Caco-2 (cell line): ENCODE data around the gene TEF. TPM values are rescaled to one million over a fixed set of nuclear protein-coding genes. Genes with fewer than 3 reads are reported as not detected.
"Not testable (repeated sequence)": the region's sequence is repeated elsewhere in the genome, so short reads cannot be mapped to it uniquely, and the experiment has no call there.

Experiments used
- BruUV-seq: library from RNA; stranded (reverse); fragments of 400-500 nt; replicated peaks from 2 replicates; lab custom pipeline; 2021; lab: Mats Ljungman, UMichigan
- CTCF ChIA-PET: fragments of 300-600 bp; sonication (Branson Sonifier 250); formaldehyde crosslinking; loops from one replicate; lab custom pipeline; 2022; ENCODE audit warnings: antibody characterized with exemption; lab: Charles Lee
- POLR2A ChIA-PET: fragments of 300-600 bp; sonication (Branson Sonifier 250); formaldehyde crosslinking; loops from one replicate; lab custom pipeline; 2022; ENCODE audit warnings: antibody characterized with exemption; lab: Charles Lee
- DNase-seq, 2 experiments: peaks; one replicate each; pipeline versions ENCODE4 v3.0.0 to v3.0.0-alpha.2; 2020 to 2022
- H3K27me3 ChIP-seq: replicated peaks from 2 replicates; pipeline ENCODE4 v1.6.0; 2011; ENCODE audit warnings: low read length; ENCODE audit not compliant: control insufficient read depth, insufficient read depth
- H3K36me3 ChIP-seq: 2 replicates; pipeline ENCODE4 v1.5.1; 2011; ENCODE audit warnings: low read length; ENCODE audit not compliant: control insufficient read depth, insufficient read depth
- H3K4me1 ChIP-seq: fragments of 250-450 bp; sonication (Bioruptor Pico); 2 replicates; pipeline ENCODE4 v1.5.1; 2020; ENCODE audit warnings: mild to moderate bottlenecking
- H3K4me3 ChIP-seq: 2 replicates; pipeline ENCODE4 v1.5.1; 2011; ENCODE audit warnings: low read depth, mild to moderate bottlenecking, control low read depth, low read length
- H3K9me3 ChIP-seq: fragments of 250-450 bp; sonication (Bioruptor Pico); 2 replicates; pipeline ENCODE4 v1.5.1; 2020; ENCODE audit warnings: mild to moderate bottlenecking, moderate library complexity
- H3K27ac Mint-ChIP-seq: one replicate; pipeline ENCODE4 v1.8.0; 2022; ENCODE audit warnings: mixed read lengths; ENCODE audit not compliant: unreplicated experiment
- H3K27me3 Mint-ChIP-seq: one replicate; pipeline ENCODE4 v1.8.0; 2022; ENCODE audit warnings: mixed read lengths; ENCODE audit not compliant: insufficient read depth, unreplicated experiment
- H3K36me3 Mint-ChIP-seq: one replicate; pipeline ENCODE4 v1.8.0; 2022; ENCODE audit warnings: mild to moderate bottlenecking, mixed read lengths; ENCODE audit not compliant: insufficient read depth, unreplicated experiment
- H3K4me1 Mint-ChIP-seq: one replicate; pipeline ENCODE4 v1.8.0; 2022; ENCODE audit warnings: low read depth, mixed read lengths; ENCODE audit not compliant: unreplicated experiment
- H3K4me3 Mint-ChIP-seq: one replicate; pipeline ENCODE4 v1.8.0; 2022; ENCODE audit warnings: mild to moderate bottlenecking, moderate library complexity, mixed read lengths; ENCODE audit not compliant: unreplicated experiment
- H3K9me3 Mint-ChIP-seq: one replicate; pipeline ENCODE4 v1.8.0; 2022; ENCODE audit warnings: mixed read lengths; ENCODE audit not compliant: unreplicated experiment
- CTCF ChIP-seq, 2 experiments: fragments of 200-600 bp in 1 of 2; IDR thresholded peaks; 1 replicate in 1 of 2; 2 replicates in 1 of 2; pipeline versions ENCODE4 v1.5.1 to v1.8.0; 2011 to 2022; ENCODE audit warnings: antibody characterized with exemption in 1 of 2, control low read depth in 1 of 2, inconsistent platforms in 1 of 2, low read depth in 1 of 2, low read length in 1 of 2, mild to moderate bottlenecking in 1 of 2, moderate library complexity in 1 of 2; ENCODE audit not compliant: insufficient read depth in 1 of 2, severe bottlenecking in 1 of 2, unreplicated experiment in 1 of 2
- intact Hi-C: fragments of 100-400 bp; cut with micrococcal nuclease; formaldehyde crosslinking; loops from one replicate; pipeline ENCODE4 v1.10.0; 2022; ENCODE audit not compliant: unreplicated experiment
- total RNA-seq: library from RNA; stranded (reverse); gene quantifications from 2 replicates; pipeline ENCODE4 v1.2.3, GENCODE V29; 2022

The TEF gene
- total RNA-seq, 1 experiment from 2014 or later, result 13.8 TPM

- intact Hi-C loops, result no loop called here
- Mint-ChIP-seq H3K27ac (no peak overlapping the region), H3K4me3 (no peak overlapping the region), H3K9me3 (no peaks in the 10 kb centered on the region), H3K27me3 (no peaks in the 10 kb centered on the region), H3K4me1 (no peaks in the 10 kb centered on the region), H3K36me3 (peaks cover 44% of the 10 kb centered on the region)
- no TSS peak for BruUV-seq
- H3K9me3 ChIP-seq, result no peaks in the 10 kb centered on the region
- H3K4me3 ChIP-seq, result no peak overlapping the region
- no peaks in the 10 kb centered on the region for H3K4me1 ChIP-seq
- DNase-seq, result no peak
- H3K27me3 ChIP-seq, result no peaks in the 10 kb centered on the region
- H3K36me3 ChIP-seq, result no peaks in the 10 kb centered on the region; the same call in 1 of the 2 replicates
- TF ChIP-seq CTCF (IDR thresholded peaks at IDR 0.05; ENCODE audit: insufficient read depth in 1 of 2, low read depth in 1 of 2, low read length in 1 of 2, severe bottlenecking in 1 of 2, unreplicated experiment in 1 of 2), result no peak
- ChIA-PET POLR2A (no interaction called here), CTCF (interaction anchor here (0.7 kb wide), 1 partner anchor 355 kb away, joined by 4 read pairs; no protein-coding TSS in a partner anchor)
Observed at GRCh38 chr22:41429951-41430332, 48.2 kb downstream of the TEF start.

GRCh38 chr22:41431656-41432055, 49.9 kb downstream of the TEF start:
- DNase-seq, result no peak
- Mint-ChIP-seq H3K27me3 (no peaks in the 10 kb centered on the region), H3K4me1 (no peaks in the 10 kb centered on the region), H3K36me3 (peaks cover 58% of the 10 kb centered on the region), H3K9me3 (no peaks in the 10 kb centered on the region), H3K4me3 (no peak overlapping the region), H3K27ac (no peak overlapping the region)
- intact Hi-C loops, result no loop called here
- ChIA-PET POLR2A (no interaction called here), CTCF (interaction anchor here (0.7 kb wide), 1 partner anchor 101 kb away, joined by 5 read pairs; no protein-coding TSS in a partner anchor)
- H3K9me3 ChIP-seq, result no peaks in the 10 kb centered on the region
- H3K4me1 ChIP-seq, result no peaks in the 10 kb centered on the region
- peaks cover 3% of the 10 kb centered on the region for H3K36me3 ChIP-seq
- H3K4me3 ChIP-seq, result no peak overlapping the region
- TF ChIP-seq CTCF (IDR thresholded peaks at IDR 0.05; ENCODE audit: insufficient read depth in 1 of 2, low read depth in 1 of 2, low read length in 1 of 2, severe bottlenecking in 1 of 2, unreplicated experiment in 1 of 2), result no peak
- BruUV-seq, result no TSS peak
- no peaks in the 10 kb centered on the region for H3K27me3 ChIP-seq

GRCh38 chr22:41433480-41433879, 51.7 kb downstream of the TEF start:
- POLR2A ChIA-PET, result interaction anchor here (0.6 kb wide), 1 partner anchor 52 kb away, joined by 6 read pairs; the partner anchor contains the start of gene TEF
- DNase-seq, CTCF ChIA-PET, BruUV-seq, H3K27me3 Mint-ChIP-seq, H3K9me3 ChIP-seq, H3K36me3 ChIP-seq, H3K27me3 ChIP-seq, intact Hi-C loops, H3K9me3 Mint-ChIP-seq, H3K4me3 Mint-ChIP-seq, H3K4me3 ChIP-seq, H3K4me1 Mint-ChIP-seq, H3K27ac Mint-ChIP-seq, H3K4me1 ChIP-seq: not testable (repeated sequence)
- H3K36me3 Mint-ChIP-seq, result peaks cover 72% of the 10 kb centered on the region

GRCh38 chr22:41434361-41435003, 52.7 kb downstream of the TEF start:
- H3K4me3 Mint-ChIP-seq, BruUV-seq, H3K4me1 Mint-ChIP-seq, H3K27ac Mint-ChIP-seq, H3K27me3 ChIP-seq, DNase-seq, H3K9me3 ChIP-seq, H3K27me3 Mint-ChIP-seq, H3K4me3 ChIP-seq, H3K36me3 ChIP-seq, CTCF ChIA-PET, intact Hi-C loops, H3K9me3 Mint-ChIP-seq, H3K4me1 ChIP-seq: not testable (repeated sequence)
- POLR2A ChIA-PET, result interaction anchor here (0.5 kb wide), 1 partner anchor 28 kb away, joined by 3 read pairs; no protein-coding TSS in a partner anchor
- H3K36me3 Mint-ChIP-seq, result peaks cover 82% of the 10 kb centered on the region
